ENCODE results near the gene CCDC17.

- TF ChIP-seq CTCF (IDR thresholded peaks at IDR 0.05) (no peak), POLR2AphosphoS5 (IDR thresholded peaks at IDR 0.05) (no peak), POLR2A (IDR thresholded peaks at IDR 0.05) (no peak), EP300 (IDR thresholded peaks at IDR 0.05) (no peak)
These were observed 19.6 kb downstream of the CCDC17 start for GRCh38 chr1:45604239-45604638.

All from gastroesophageal sphincter (tissue), 3 donors.